SK-N-SH treated with all-trans-retinoic acid at 6 μM for 48 hours (cell line): Measurements from ENCODE around the gene ID4.

Source experiments
- ARNTL ChIP-seq: fragments of 450-650 bp; formaldehyde crosslinking; IDR thresholded peaks from 2 replicates; pipeline ENCODE4 v1.5.0; 2020; ENCODE audit warnings: low read depth, mild to moderate bottlenecking, moderate library complexity, borderline replicate concordance
- ESRRG ChIP-seq: fragments of 250-450 bp; sonication (Bioruptor Pico); IDR thresholded peaks from 2 replicates; pipeline ENCODE4 v1.6.1; 2021; ENCODE audit warnings: mild to moderate bottlenecking
- ZNF70 ChIP-seq: fragments of 450-650 bp; formaldehyde crosslinking; IDR thresholded peaks from 2 replicates; pipeline ENCODE4 v1.5.0; 2020; ENCODE audit warnings: mild to moderate bottlenecking, moderate library complexity
- ZNF8 ChIP-seq: fragments of 450-650 bp; formaldehyde crosslinking; IDR thresholded peaks from 2 replicates; pipeline ENCODE4 v1.5.0; 2020; ENCODE audit warnings: mild to moderate bottlenecking, moderate library complexity

GRCh38 chr6:19891451-19891850 lies 54.3 kb downstream of the ID4 start:
- no peak for TF ChIP-seq ARNTL (CRISPR knock-in tag)
- TF ChIP-seq ZNF8 (CRISPR knock-in tag), result no peak
- no peak for TF ChIP-seq ZNF70 (CRISPR knock-in tag)
- TF ChIP-seq ESRRG (CRISPR knock-in tag), result no peak
